Fibroblast of mammary gland (primary cell): ENCODE measurements around the gene BAIAP3.

Experiments
- DNase-seq: peaks from one replicate; pipeline ENCODE4 v3.0.0-alpha.2; 2010; ENCODE audit warnings: low read depth
- H3K4me3 ChIP-seq: 2 replicates; pipeline ENCODE4 v1.5.1; 2011; ENCODE audit warnings: low read depth, mild to moderate bottlenecking, low read length, moderate library complexity; ENCODE audit not compliant: control insufficient read depth
- TF ChIP-seq, protein P1 (sequence below): conservative IDR thresholded peaks from 2 replicates; pipeline ENCODE4 v1.5.1; 2011; ENCODE audit warnings: low read depth, low read length, inconsistent platforms; ENCODE audit not compliant: control insufficient read depth, insufficient read depth

The BAIAP3 gene, protein sequence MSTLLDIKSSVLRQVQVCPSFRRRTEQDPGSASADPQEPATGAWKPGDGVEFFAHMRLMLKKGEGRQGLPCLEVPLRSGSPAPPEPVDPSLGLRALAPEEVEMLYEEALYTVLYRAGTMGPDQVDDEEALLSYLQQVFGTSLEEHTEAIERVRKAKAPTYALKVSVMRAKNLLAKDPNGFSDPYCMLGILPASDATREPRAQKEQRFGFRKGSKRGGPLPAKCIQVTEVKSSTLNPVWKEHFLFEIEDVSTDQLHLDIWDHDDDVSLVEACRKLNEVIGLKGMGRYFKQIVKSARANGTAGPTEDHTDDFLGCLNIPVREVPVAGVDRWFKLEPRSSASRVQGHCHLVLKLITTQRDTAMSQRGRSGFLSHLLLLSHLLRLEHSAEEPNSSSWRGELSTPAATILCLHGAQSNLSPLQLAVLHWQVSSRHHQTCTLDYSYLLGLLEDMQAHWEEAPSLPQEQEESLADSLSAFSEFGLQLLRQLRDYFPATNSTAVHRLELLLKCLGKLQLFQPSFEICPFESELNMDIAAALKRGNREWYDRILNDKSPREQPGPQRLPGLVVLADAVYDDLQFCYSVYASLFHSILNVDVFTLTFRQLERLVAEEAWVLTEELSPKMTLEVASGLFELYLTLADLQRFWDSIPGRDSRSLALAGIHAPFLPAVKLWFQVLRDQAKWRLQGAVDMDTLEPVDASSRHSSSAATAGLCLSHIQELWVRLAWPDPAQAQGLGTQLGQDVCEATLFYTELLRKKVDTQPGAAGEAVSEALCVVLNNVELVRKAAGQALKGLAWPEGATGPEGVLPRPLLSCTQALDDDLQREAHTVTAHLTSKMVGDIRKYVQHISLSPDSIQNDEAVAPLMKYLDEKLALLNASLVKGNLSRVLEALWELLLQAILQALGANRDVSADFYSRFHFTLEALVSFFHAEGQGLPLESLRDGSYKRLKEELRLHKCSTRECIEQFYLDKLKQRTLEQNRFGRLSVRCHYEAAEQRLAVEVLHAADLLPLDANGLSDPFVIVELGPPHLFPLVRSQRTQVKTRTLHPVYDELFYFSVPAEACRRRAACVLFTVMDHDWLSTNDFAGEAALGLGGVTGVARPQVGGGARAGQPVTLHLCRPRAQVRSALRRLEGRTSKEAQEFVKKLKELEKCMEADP

DNA sequence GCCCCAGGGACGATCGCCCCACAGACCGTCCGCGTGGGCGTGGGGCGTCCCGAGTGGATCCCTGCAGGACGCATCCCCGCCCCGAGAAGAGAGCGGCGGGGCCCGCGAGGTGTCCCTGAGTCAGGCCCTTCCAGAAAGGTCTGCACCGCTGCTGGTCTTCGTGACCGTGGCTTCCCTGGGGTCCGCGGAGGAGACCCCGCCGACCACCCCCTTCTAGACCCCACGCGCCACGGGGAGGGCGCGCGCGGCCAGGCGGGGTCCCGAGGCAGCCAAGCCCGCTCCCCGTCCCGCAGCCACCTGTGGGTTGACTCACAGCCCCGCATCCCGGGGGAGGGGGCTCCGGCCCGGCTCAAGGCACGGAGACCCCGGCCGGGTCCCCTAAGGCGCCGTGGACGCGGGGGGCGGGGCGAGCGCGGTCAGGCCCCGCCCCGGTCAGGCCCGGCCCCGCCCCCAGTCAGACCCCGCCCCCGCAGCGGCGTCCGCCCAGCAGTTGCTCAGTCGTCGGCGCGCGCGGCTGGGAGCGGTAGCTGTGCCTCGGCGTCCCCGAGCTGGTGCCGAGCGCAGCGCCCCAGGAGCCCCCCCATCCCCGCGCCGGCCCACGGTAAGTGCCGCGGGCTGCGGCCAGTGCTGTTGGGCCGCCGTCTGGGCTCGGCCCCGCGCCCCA, at the start of gene BAIAP3:
Gene BAIAP3, plus strand, starts transcription at position 497 of the 664 bp plus-strand sequence. CDS start 4,905 bp downstream, outside the sequence.
- H3K4me3 ChIP-seq = no peak within 1 kb of the TSS
- TF ChIP-seq, protein P1, sequence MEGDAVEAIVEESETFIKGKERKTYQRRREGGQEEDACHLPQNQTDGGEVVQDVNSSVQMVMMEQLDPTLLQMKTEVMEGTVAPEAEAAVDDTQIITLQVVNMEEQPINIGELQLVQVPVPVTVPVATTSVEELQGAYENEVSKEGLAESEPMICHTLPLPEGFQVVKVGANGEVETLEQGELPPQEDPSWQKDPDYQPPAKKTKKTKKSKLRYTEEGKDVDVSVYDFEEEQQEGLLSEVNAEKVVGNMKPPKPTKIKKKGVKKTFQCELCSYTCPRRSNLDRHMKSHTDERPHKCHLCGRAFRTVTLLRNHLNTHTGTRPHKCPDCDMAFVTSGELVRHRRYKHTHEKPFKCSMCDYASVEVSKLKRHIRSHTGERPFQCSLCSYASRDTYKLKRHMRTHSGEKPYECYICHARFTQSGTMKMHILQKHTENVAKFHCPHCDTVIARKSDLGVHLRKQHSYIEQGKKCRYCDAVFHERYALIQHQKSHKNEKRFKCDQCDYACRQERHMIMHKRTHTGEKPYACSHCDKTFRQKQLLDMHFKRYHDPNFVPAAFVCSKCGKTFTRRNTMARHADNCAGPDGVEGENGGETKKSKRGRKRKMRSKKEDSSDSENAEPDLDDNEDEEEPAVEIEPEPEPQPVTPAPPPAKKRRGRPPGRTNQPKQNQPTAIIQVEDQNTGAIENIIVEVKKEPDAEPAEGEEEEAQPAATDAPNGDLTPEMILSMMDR = no peak
- no peak for DNase-seq

DNA sequence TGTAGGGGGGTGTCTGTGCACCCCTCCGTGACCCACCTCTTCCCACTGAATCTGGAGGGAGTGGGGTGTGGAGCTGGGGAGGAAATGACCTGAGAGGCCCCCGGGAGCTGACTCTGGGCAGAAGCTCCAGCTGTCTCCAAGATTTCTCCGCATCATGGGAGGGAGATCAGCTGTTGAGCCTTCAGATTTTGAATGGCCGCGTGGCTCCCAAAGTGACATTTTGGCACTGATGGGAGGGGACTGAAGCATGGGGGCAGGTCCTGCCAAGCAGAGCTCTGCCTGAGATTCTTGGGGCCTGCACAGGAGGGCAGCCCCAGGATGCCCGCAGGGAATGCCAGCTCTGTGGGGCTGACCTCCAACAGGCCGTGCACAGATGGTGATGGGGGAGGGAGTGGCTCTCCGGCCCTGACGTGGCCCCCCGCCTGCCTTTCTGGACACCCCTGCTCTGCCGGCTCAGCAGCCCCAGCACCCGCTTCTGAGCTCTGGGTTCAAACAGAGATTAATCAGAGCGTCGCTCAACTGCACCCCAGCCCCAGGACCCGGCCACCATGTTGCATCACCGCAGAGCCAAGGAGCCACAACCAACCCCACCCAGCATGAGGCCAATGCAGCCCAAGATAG, 49.3 kb upstream of the BAIAP3 start:
- TF ChIP-seq, protein P1 = no peak
- no peak for DNase-seq
- H3K4me3 ChIP-seq = no peak overlapping the region

DNA sequence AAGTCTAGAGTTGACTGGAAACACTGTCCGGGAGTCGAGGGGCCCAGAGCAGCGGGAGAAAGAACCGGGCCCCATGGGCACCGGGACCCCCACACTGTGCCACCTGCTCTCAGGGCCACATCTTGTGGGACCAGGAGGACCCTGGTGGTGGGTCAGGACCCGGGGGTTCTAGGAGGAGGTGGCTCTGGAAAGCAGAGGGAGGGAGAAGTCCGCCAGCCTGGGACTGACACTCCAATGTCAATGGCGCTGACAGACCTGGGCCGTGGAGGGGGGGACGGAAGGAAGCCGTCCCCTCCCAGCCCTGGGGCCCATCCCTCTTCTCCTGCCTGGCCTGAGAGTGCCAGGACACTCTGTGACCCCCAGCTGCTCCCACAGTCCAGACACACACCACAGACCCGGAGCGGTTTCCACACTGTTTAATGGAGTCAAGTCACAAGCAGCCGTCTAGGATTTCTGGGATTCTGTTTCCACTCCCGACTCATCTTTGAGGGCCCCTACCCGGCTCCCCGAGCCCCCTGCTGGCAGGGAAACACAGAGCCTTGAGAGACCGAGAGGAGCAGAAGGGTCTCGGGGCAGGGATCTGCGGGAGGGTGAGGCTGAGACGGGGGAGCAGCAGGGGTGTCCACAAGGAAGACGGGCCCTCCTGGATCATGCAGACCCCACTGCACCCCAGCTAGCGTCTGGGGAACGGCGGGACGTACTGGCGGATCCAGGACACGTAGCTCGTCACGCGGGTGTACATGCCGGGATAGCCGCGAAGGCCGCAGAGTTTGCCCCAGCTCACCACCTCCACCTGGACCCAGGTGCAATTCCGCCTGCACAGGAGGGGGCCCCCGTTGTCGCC, 47.6 kb upstream of the BAIAP3 start:
- TF ChIP-seq, protein P1 = no peak
- no peak for DNase-seq
- H3K4me3 ChIP-seq = no peak overlapping the region

DNA sequence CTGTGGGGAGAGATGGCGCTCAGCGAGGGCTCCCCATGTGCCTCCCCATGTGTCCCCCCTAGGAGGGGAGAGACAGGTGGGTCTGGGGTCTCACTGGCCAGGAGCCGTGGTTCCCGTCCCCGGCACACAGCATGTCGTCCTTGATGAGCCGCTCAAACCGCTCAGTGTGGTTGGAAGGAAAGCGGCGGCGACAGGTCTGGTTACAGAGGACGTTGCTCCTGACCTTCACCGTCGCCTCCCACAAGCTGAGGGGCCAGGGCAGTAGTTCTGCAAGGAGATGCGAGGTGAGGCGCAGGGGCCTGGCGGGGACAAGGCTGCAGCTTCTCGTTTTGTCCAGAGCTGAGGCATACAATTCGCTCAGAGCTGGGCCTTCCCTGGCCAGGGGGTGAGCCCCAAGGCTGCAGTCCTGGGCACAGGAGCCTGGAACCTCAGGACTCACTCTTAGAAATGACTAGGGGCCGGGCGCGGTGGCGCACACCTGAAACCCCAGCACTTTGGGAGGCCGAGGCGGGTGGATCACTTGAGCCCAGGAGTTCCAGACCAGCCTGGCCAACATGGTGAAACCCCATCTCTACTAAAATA, 46.8 kb upstream of the BAIAP3 start:
- no peak for DNase-seq
- no peak overlapping the region for H3K4me3 ChIP-seq
- TF ChIP-seq, protein P1 = no peak

DNA sequence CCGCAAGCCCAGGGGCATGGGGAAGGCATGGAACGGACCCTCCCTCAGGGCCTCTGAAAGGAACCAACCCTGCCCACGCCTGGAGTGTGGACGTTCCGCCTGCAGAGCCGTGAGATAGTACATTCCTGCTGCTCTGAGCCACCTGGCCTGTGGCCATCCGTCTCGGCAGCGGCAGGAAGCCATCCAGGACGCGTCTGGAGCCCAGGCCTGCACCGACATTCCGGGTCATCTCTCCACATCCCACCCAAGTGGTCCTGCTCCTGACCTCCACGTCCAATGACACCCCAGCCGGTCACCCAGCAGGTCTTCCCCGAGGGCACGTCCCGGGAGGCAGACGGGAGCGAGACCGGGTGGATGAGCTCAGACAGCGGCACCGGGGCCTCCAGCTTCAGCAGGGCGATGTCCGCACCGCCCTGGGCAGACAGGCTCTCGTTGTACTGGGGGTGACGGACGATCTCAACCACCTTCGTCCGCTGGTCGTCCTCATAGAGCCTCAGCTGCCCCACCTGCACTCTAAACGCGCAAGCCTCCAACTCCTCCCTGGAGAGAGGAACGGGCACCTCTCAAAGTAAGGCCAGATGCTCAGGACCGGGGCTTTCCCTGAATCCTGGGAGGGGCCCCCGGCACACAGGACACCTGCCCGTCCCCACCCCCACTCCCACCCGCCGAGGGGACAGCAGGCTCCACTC, 45.3 kb upstream of the BAIAP3 start:
- no peak for DNase-seq
- TF ChIP-seq, protein P1 = no peak
- no peak overlapping the region for H3K4me3 ChIP-seq
